ENCODE measurements around the gene AXDND1. TPM values are rescaled to one million over a fixed set of nuclear protein-coding genes. Genes with fewer than 3 reads are reported as not detected.
A peak's percentile ranks its signal among the peaks of the same experiment; 100 is the strongest.

Gene AXDND1
- total RNA-seq, 5 donors from 2014 or later (not counting 1 experiment from before 2014, with no cell fraction given), result 0.19 to 1.5 (median 0.77) TPM; not detected in 2

DNA sequence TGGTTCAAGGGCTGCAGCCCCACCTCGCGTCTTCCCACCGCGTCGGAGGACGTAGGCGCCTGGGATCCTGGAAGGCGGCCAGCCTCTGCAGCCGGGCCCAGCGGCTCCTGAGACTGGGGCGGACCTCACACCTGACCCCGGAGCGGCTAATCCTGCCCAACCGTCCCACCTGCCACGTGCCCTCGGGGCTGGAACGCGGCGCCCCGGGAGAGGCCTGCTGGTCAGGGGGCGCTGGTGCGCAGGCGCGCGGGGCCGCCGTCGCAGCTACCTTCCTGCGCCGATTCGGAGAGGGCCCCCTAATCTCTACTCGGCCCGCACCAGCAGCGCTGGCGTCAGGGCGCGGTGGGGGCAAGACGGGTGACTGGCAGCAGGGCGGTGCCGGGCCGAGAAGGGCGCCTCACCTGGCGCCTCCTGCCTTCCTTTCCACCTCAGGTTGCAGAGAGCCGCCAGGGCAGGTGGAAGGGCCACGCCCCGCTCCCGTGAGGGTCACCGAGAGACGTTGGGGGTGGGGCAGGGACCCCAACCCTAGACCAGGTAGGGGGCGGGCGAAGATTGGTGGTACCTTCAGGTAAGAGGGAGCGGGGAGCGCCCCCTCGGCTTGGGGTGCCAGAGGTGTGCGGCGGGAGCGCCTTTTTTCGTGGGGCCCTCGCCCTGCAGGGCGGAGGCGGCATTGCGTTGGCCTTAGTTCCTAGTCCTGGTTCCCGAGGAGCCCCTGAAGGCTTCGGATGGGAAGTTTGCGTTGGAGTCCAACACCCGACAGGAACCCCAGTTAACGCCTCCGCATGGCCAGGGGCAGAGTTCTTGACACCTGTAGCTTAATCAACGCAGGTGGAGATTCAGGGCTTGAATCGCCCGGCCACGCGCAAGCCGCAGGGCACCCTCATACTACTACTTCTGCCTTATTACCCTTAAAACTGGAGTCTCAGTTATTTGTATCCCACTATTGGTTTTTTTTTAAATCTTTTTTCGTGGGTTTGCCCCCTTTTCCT lies 226.1 kb downstream of the AXDND1 start, which contains the start of gene TDRD5:
TDRD5 (plus strand) TSS at position 241 of the 989 bp plus-strand sequence. CDS start 784 bp downstream, outside the sequence.
- H3K27ac Mint-ChIP-seq, result no peak within 1 kb of the TSS
- Histone ChIP-seq H3K27ac (ENCODE audit: low read length) (no peak within 1 kb of the TSS), H3K9me3 (no peaks in the 10 kb centered on the region), H3K4me3 (ENCODE audit: control insufficient read depth in 1 of 2, extremely low read depth in 1 of 2, low read length in 1 of 2) (no peak within 1 kb of the TSS), H3K36me3 (ENCODE audit: control insufficient read depth in 2 of 2, extremely low read depth in 1 of 2, insufficient read depth in 1 of 2, low read length in 1 of 2) (no peaks in the 10 kb centered on the region), H3K27me3 (replicated peaks in 1 of 2; ENCODE audit: control insufficient read depth in 2 of 2, extremely low read depth in 1 of 2, insufficient read depth in 2 of 2, low read length in 1 of 2) (peaks cover 22 to 35% of the 10 kb centered on the region in 2 experiments), H3K4me1 (ENCODE audit: control insufficient read depth in 1 of 2, extremely low read depth in 1 of 2, insufficient read depth in 2 of 2, low read length in 2 of 2) (no peaks in the 10 kb centered on the region)
- no peak within 1 kb of the TSS for H3K4me3 Mint-ChIP-seq
- H3K9me3 Mint-ChIP-seq, result peaks cover 0 to 3% (median 0%) of the 10 kb centered on the region in 3 donors
- ChIA-PET CTCF (no interaction called here), POLR2A (interaction anchor here in 1 of 2 donors (0.5 kb wide), 1 partner anchor 14 kb away, joined by 3 read pairs; no protein-coding TSS in a partner anchor)
- H3K4me1 Mint-ChIP-seq, result no peaks in the 10 kb centered on the region
- 25% methylated on average over 74 of the region's 75 CpGs for WGBS (ENCODE audit: insufficient coverage)
- H3K27me3 Mint-ChIP-seq, result peaks cover 42 to 55% of the 10 kb centered on the region in 2 donors
- no peaks in the 10 kb centered on the region for H3K36me3 Mint-ChIP-seq
- no peak for ATAC-seq (replicated peaks in 1 of 4)
- DNase-seq, result no peak

DNA sequence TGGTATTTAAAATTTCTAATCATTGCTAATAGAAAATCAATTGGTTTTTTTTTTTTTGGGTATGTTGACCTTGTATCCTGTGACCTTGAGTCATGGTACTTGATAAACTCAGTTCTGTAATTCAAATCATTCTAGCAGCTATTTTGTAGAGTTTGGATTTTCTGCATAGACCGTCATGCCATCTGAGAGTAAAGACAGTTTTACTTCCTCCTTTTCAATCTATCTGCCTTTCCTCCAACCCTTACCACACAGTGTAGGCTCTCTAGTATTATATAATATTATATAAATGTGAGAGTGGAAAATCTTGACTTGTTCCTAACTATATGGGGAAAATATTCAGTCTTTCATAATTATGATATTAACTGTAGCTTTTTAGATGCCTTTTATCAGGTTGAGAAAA lies 232.9 kb downstream of the AXDND1 start:
- Histone ChIP-seq H3K9me3 (no peaks in the 10 kb centered on the region), H3K4me1 (ENCODE audit: control insufficient read depth in 1 of 2, extremely low read depth in 1 of 2, insufficient read depth in 2 of 2, low read length in 2 of 2) (no peaks in the 10 kb centered on the region), H3K27me3 (replicated peaks in 1 of 2; ENCODE audit: control insufficient read depth in 2 of 2, extremely low read depth in 1 of 2, insufficient read depth in 2 of 2, low read length in 1 of 2) (peaks cover 3 to 6% of the 10 kb centered on the region in 2 experiments), H3K4me3 (ENCODE audit: control insufficient read depth in 1 of 2, extremely low read depth in 1 of 2, low read length in 1 of 2) (no peak overlapping the region), H3K36me3 (ENCODE audit: control insufficient read depth in 2 of 2, extremely low read depth in 1 of 2, insufficient read depth in 1 of 2, low read length in 1 of 2) (no peaks in the 10 kb centered on the region), H3K27ac (ENCODE audit: low read length) (no peak overlapping the region)
- peaks cover 16 to 29% of the 10 kb centered on the region in 2 donors for H3K27me3 Mint-ChIP-seq
- CTCF ChIA-PET, result interaction anchor here in 1 of 2 donors (0.6 to 0.7 kb wide), 2 partner anchors 519 to 1533 kb away, joined by 3 read pairs; no protein-coding TSS in a partner anchor
- ATAC-seq (replicated peaks in 1 of 4), result no peak
- POLR2A ChIA-PET, result interaction anchor here in 1 of 2 donors (0.7 kb wide), 1 partner anchor 162 kb away, joined by 3 read pairs; no protein-coding TSS in a partner anchor
- no peaks in the 10 kb centered on the region for H3K4me1 Mint-ChIP-seq
- no peaks in the 10 kb centered on the region for H3K36me3 Mint-ChIP-seq
- no peak overlapping the region for H3K27ac Mint-ChIP-seq
- WGBS (ENCODE audit: insufficient coverage), result no CpG with 5 or more reads among the region's 1 CpG
- no peak for DNase-seq
- peaks cover 0 to 5% (median 4%) of the 10 kb centered on the region in 3 donors for H3K9me3 Mint-ChIP-seq
- no peak overlapping the region for H3K4me3 Mint-ChIP-seq

DNA sequence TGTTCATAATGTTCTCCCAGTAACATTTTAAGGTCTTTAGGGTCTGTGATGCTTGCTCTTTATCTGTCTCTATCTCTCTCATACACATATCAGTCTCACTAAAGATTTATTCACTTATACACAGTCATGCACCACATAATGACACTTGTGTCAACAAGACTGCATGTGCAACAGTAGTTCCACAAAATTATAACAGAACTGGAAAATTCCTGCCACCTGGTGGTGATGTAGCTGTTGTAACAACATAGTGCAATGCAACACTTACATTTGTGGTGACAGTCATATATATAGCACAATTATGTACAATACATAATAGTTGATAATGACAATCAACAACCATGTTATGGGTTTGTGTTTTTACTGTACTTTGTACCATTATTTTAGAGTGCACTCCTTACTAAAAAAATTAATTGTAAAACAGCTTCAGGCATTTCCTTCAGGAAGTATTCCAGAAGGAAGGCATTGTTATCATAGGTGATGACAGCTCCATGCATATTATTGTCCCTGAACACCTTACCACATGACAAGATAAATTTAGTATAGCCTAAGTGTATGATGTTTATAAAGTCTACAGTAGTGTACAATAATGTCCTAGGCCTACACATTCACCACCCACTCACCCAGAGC lies 234.0 kb downstream of the AXDND1 start:
- H3K9me3 Mint-ChIP-seq, result peaks cover 0 to 5% (median 4%) of the 10 kb centered on the region in 3 donors
- H3K27ac Mint-ChIP-seq, result no peak overlapping the region
- ChIA-PET CTCF (interaction anchor here in 1 of 2 donors (0.5 kb wide), 1 partner anchor 15 kb away, joined by 4 read pairs; no protein-coding TSS in a partner anchor), POLR2A (interaction anchor here in 1 of 2 donors (0.7 kb wide), 1 partner anchor 161 kb away, joined by 3 read pairs; no protein-coding TSS in a partner anchor)
- no peaks in the 10 kb centered on the region for H3K4me1 Mint-ChIP-seq
- no peak overlapping the region for H3K4me3 Mint-ChIP-seq
- Histone ChIP-seq H3K27me3 (replicated peaks in 1 of 2; ENCODE audit: control insufficient read depth in 2 of 2, extremely low read depth in 1 of 2, insufficient read depth in 2 of 2, low read length in 1 of 2) (peaks cover 2 to 3% of the 10 kb centered on the region in 2 experiments), H3K4me3 (ENCODE audit: control insufficient read depth in 1 of 2, extremely low read depth in 1 of 2, low read length in 1 of 2) (no peak overlapping the region), H3K27ac (ENCODE audit: low read length) (no peak overlapping the region), H3K36me3 (ENCODE audit: control insufficient read depth in 2 of 2, extremely low read depth in 1 of 2, insufficient read depth in 1 of 2, low read length in 1 of 2) (no peaks in the 10 kb centered on the region), H3K9me3 (no peaks in the 10 kb centered on the region), H3K4me1 (ENCODE audit: control insufficient read depth in 1 of 2, extremely low read depth in 1 of 2, insufficient read depth in 2 of 2, low read length in 2 of 2) (no peaks in the 10 kb centered on the region)
- ATAC-seq (replicated peaks in 1 of 4) (no peak), DNase-seq (peak in 2 of 35 experiments; percentile 0 to 12)
- H3K27me3 Mint-ChIP-seq, result peaks cover 12 to 29% of the 10 kb centered on the region in 2 donors
- no peaks in the 10 kb centered on the region for H3K36me3 Mint-ChIP-seq

DNA sequence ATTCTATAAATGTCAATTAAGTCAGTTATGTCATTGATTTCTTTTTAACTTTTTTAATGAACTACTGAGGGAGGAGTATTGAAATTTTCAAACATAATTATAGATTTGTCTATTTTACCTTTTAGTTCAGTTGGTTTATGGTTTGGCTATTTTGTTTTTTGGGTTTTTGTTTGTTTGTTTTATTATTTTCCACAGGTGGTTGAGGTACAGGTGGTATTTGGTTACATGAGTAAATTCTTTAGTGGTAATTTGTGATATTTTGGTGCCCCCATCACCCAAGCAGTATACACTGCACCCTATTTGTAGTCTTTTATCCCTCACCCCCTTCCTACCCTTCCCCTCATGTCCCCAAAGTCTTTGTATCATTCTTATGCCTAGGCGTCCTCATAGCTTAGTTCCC lies 235.3 kb downstream of the AXDND1 start:
- POLR2A ChIA-PET, result no interaction called here
- H3K4me3 Mint-ChIP-seq, result no peak overlapping the region

More for the DNA sequence above, 235.3 kb downstream of the AXDND1 start:
- Histone ChIP-seq H3K9me3 (no peaks in the 10 kb centered on the region), H3K4me1 (ENCODE audit: control insufficient read depth in 1 of 2, extremely low read depth in 1 of 2, insufficient read depth in 2 of 2, low read length in 2 of 2) (no peaks in the 10 kb centered on the region), H3K27ac (ENCODE audit: low read length) (no peak overlapping the region), H3K27me3 (replicated peaks in 1 of 2; ENCODE audit: control insufficient read depth in 2 of 2, extremely low read depth in 1 of 2, insufficient read depth in 2 of 2, low read length in 1 of 2) (peaks cover 0 to 3% of the 10 kb centered on the region in 2 experiments), H3K36me3 (ENCODE audit: control insufficient read depth in 2 of 2, extremely low read depth in 1 of 2, insufficient read depth in 1 of 2, low read length in 1 of 2) (no peaks in the 10 kb centered on the region), H3K4me3 (ENCODE audit: control insufficient read depth in 1 of 2, extremely low read depth in 1 of 2, low read length in 1 of 2) (no peak overlapping the region)
- ATAC-seq (replicated peaks in 1 of 4) (no peak), DNase-seq (no peak)
- Mint-ChIP-seq H3K27me3 (peaks cover 11 to 29% of the 10 kb centered on the region in 2 donors), H3K4me1 (no peaks in the 10 kb centered on the region), H3K27ac (no peak overlapping the region), H3K9me3 (peaks cover 0 to 5% (median 4%) of the 10 kb centered on the region in 3 donors), H3K36me3 (no peaks in the 10 kb centered on the region)
- CTCF ChIA-PET, result interaction anchor here in 1 of 2 donors (0.6 kb wide), 1 partner anchor 23 kb away, joined by 3 read pairs; no protein-coding TSS in a partner anchor
- no CpG with 5 or more reads among the region's 1 CpG for WGBS (ENCODE audit: insufficient coverage)

Other genes with a start within 250 kb of the AXDND1 start
- 10 to 100 TPM; 14.9 to 20.0 (median 15.9) TPM for gene ABL2, start 136.3 kb upstream of the AXDND1 start, total RNA-seq
- 10 to 100 TPM; 35.0 to 42.1 (median 39.1) TPM for gene SOAT1, start 72.2 kb upstream of the AXDND1 start, total RNA-seq
- gene NPHS2, start 210.0 kb downstream of the AXDND1 start, total RNA-seq, result not detected
- gene TDRD5, start 225.9 kb downstream of the AXDND1 start, total RNA-seq, result not detected